Measurements from ENCODE around the gene KCNE4. TPM values are rescaled to one million over a fixed set of nuclear protein-coding genes. Genes with fewer than 3 reads are reported as not detected.

The KCNE4 gene
- total RNA-seq, 4 donors from 2014 or later = 9.8 to 52.8 (median 25.4) TPM

DNA sequence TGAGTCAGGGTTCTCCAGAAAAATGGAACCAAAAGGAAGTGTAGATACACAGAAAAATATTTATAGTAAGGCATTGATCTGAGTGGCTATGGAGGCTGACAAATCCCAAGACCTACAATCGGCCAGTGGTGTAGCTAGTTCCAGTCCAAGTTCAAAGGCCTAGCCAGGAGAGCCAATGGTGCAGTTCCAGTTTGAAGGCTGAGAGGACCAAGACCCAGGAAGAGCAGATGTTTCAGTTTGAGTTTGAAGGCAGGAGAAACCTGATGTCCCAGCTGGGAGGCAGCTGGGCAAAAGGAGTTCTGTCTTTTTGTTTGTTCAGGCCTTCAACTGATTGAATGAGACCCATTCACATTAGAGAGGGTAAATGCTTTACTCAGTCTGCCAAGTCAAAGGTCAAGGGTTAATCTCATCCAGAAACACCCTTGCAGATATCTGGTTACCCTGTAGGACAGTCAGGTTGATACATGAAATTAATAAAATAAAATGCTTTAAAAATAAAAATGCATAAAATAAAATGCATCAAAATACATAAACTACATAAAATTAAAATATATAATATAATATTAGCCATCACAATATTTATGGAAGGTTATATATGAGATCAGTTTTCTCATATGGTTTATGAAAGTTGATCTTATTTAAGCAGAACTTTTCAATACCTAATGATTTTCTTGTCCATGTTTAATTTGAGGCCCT lies 38.7 kb downstream of the KCNE4 start:
- Histone ChIP-seq H3K27me3 (no peaks in the 10 kb centered on the region), H3K36me3 (no peaks in the 10 kb centered on the region), H3K27ac (no peak overlapping the region), H3K9me3 (no peaks in the 10 kb centered on the region), H3K4me1 (no peaks in the 10 kb centered on the region), H3K4me3 (no peak overlapping the region)
- intact Hi-C loops (cut with DNase I; ENCODE audit: low total_unique reads) = no loop called here
- TF ChIP-seq, protein P1, sequence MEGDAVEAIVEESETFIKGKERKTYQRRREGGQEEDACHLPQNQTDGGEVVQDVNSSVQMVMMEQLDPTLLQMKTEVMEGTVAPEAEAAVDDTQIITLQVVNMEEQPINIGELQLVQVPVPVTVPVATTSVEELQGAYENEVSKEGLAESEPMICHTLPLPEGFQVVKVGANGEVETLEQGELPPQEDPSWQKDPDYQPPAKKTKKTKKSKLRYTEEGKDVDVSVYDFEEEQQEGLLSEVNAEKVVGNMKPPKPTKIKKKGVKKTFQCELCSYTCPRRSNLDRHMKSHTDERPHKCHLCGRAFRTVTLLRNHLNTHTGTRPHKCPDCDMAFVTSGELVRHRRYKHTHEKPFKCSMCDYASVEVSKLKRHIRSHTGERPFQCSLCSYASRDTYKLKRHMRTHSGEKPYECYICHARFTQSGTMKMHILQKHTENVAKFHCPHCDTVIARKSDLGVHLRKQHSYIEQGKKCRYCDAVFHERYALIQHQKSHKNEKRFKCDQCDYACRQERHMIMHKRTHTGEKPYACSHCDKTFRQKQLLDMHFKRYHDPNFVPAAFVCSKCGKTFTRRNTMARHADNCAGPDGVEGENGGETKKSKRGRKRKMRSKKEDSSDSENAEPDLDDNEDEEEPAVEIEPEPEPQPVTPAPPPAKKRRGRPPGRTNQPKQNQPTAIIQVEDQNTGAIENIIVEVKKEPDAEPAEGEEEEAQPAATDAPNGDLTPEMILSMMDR (IDR thresholded peaks at IDR 0.05) = no peak
- TF ChIP-seq POLR2A (IDR thresholded peaks at IDR 0.05) = no peak
- DNase-seq = no peak

DNA sequence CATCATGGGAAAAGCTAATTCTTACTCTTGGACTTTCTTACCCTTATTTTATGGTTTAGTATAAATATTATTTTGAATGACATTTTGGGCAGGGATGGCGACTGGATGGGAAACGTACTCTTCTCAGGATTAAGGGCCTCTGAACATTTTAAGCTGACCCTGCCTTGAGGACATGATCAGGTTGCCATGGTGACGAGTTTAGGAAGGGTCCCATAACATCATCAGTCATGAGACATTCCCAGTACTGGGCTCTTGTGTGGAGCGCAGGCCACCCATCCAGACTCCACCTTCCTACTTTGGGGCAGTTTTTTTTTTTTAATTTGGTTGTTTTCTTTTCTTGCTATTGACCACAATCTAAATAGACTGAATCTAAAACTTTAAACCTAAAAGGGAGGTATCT lies 40.7 kb downstream of the KCNE4 start:
- no peak overlapping the region for H3K27ac ChIP-seq

DNA sequence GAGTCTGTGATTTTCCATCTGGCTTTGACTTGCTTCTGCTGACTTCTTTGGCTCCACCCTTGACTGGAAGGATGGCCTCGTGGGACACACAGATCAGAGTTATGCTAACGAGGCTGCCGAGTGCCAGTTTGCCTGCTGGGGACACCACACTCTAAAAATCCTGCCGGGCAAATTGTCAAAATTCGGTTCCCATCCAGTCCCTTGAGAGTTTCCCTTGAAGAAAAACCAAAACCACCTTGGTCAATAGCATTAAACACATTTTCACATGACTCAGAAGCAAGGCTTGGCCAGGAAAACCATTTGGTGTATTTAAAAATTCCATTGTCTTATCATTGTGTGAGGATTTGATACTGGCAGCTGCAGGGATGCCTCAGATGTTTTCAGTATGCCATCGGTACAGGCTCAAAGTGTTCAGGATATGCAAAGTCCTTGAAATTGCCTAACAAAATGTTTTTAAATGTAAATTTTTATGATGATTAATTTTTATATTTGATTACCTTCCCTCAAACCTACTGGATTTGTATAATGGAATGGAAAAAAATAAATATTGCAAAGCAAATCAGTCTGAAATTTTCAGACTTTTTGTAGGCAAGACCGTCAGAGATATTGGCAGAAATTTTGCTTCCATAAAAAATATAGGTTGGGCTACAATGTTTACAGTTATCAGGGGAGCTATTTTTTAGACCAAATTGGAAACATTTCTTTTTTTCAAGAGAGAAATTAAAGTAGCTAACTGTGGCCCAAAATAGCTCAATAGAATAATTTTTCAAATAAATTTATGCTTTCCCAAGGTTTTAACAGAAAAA lies 41.6 kb downstream of the KCNE4 start:
- H3K4me3 ChIP-seq = no peak overlapping the region
- H3K27ac ChIP-seq = no peak overlapping the region
- H3K36me3 ChIP-seq = no peaks in the 10 kb centered on the region
- no peaks in the 10 kb centered on the region for H3K4me1 ChIP-seq
- H3K9me3 ChIP-seq = no peaks in the 10 kb centered on the region
- H3K27me3 ChIP-seq = no peaks in the 10 kb centered on the region
- DNase-seq = peak; percentile 24 to 28
- intact Hi-C loops (cut with DNase I; ENCODE audit: low total_unique reads) = no loop called here
- TF ChIP-seq, protein P1 (IDR thresholded peaks at IDR 0.05) = no peak
- TF ChIP-seq POLR2A (IDR thresholded peaks at IDR 0.05) = no peak

More for the DNA sequence above, 40.7 kb downstream of the KCNE4 start:
- TF ChIP-seq, protein P1 (IDR thresholded peaks at IDR 0.05) = no peak
- no peak for TF ChIP-seq POLR2A (IDR thresholded peaks at IDR 0.05)
- intact Hi-C loops (cut with DNase I; ENCODE audit: low total_unique reads) = no loop called here
- Histone ChIP-seq H3K27me3 (no peaks in the 10 kb centered on the region), H3K9me3 (no peaks in the 10 kb centered on the region), H3K4me3 (no peak overlapping the region), H3K36me3 (no peaks in the 10 kb centered on the region), H3K4me1 (no peaks in the 10 kb centered on the region)
- DNase-seq = no peak

DNA sequence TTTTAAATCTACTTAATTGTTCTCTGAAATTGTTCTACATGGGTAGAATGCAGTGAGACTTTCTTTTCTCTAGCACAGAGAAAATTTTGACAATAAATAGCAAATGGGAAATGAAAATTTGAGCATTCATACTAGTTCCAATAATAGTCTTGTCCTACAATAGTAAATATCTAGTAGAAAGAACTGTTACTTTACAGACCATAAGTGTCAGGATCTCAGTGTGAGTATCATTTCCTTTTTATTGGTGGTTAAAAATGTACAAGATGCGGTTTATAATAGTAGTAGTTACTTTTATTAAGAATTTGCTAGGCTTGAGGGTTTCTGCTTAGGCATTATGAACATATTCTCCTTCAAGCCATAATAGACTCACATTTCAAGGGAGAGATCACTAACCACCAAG lies 43.2 kb downstream of the KCNE4 start:
- H3K9me3 ChIP-seq = no peaks in the 10 kb centered on the region
- no peak for DNase-seq
- no peaks in the 10 kb centered on the region for H3K27me3 ChIP-seq
- peaks cover 0 to 1% of the 10 kb centered on the region in 2 donors for H3K4me1 ChIP-seq
- TF ChIP-seq, protein P1 (IDR thresholded peaks at IDR 0.05) = no peak
- no peak for TF ChIP-seq POLR2A (IDR thresholded peaks at IDR 0.05)
- H3K36me3 ChIP-seq = no peaks in the 10 kb centered on the region
- peak overlapping the region in 1 of 2 donors; percentile 9 for H3K27ac ChIP-seq
- intact Hi-C loops (cut with DNase I; ENCODE audit: low total_unique reads) = no loop called here
- H3K4me3 ChIP-seq = no peak overlapping the region
